ENCODE results near the gene EDAR.

The EDAR gene

DNA sequence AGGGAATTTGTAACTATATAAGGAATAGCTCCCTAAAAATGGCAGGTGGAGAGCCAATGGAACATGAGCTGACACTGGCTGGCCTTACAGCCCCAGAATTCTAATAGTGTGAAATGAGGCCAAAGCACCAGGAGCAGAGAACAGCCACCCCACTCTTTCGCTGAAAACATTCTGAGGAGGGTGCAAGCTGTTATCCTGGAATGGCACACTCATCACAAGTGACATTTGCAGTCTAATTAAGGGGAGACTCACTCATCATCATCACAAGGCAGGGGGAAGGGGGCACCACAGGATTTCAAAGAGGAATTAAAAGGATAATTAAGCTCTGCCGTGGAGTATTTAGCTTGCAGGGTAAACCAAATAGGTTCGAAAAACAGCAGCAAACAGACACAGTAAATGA lies 94.3 kb downstream of the EDAR start:
- no peak for DNase-seq (ENCODE audit: low read depth)
- no peak overlapping the region for H3K4me3 ChIP-seq (ENCODE audit: low read depth, low read length)

DNA sequence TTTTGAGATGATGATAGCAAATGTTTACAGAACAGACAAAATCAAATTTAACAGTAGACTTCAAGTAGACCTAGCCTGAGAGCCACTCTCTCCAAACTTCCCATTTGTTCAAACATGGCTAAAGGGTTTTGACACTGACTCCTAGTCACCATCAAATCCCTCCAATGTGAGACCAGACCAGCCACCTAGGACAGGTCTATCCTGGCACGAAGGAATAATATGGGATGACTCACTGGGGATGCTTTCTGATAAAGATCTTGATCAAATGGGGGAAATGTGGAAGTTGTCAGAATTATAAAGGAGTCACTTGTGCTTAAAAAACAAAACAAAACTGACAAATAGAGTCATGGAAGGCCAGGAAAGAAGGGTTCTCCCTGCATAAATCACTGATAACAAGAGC lies 95.7 kb downstream of the EDAR start:
- H3K4me3 ChIP-seq (ENCODE audit: low read depth, low read length): no peak overlapping the region
- DNase-seq (ENCODE audit: low read depth): no peak

DNA sequence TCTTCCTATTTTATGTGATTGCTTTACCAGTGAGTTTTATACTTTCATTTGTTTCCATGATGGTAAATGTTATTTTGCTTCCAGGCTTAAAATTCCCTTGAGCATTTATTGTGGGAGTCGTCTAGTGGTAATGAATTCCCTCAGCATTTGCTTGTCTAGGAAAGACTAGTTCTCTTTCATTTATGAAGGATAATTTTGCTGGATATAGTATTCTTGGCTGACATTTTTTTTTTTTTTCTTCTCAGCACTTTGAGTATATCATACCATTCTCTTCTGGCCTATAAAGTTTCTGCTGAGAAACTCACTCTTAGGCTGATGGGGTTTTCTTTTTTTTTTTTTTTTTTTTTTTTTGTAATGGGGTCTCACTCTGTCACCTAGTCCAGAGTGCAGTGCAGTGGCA lies 99.1 kb downstream of the EDAR start:
- H3K4me3 ChIP-seq (ENCODE audit: low read depth, low read length): no peak overlapping the region
- DNase-seq (ENCODE audit: low read depth): no peak

DNA sequence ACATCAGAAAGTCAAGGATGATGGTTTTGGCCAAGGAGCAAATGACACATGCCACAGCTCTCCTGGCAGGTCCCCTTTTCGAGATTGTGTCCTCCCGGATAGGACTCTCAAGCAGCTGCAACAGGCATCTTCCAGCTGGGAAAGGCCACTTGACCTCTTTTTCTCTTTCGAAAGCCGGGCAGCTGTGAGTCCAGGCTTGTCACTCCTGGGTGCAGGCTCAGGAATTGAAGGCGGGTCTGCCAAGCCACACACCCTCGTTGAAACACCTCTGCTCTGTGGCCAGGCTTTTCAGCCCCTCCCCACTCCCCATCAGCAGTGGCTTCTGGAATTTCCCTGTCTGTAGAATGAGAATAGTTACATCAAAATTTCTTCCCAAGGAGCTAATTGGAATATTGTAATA lies 104.4 kb downstream of the EDAR start:
- no peak for DNase-seq (ENCODE audit: low read depth)
- H3K4me3 ChIP-seq (ENCODE audit: low read depth, low read length): no peak overlapping the region

DNA sequence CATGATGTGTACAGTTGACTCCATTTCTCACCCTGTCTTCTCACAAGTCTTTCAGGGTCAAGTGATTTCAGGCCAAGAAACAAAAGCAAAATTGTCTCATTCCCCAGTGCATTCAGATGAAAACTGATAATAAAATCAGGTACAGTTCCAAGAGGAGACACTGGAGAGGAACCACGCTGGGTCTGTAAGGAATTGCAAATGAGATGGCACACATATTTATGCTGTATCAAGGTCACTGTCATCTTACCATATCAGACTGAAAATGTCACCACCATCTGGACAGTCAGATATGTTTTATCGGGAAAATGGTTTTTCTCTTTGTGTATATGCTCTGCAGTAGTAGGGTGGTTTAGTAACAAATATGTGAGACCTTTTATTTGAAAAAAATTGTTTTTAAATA lies 110.7 kb downstream of the EDAR start:
- DNase-seq (ENCODE audit: low read depth): no peak
- H3K4me3 ChIP-seq (ENCODE audit: low read depth, low read length): no peak overlapping the region

DNA sequence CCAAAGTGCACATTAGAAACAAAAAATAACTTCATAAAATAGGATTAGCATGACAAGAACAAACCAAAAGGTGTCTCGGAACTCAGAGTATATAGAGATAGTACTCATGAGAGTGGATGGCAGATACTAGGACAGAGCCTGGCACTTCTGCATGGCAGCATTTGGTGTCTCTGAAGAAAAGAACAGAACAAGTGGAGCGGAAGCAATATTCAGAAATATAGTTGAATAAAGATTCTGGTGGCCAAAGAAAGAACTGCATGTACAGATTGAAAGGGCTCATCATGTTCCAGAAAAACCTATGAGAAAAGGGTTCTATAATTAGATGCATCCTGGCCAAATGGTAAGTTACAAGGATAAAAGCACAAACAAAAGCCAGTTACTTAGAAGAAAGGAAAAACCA lies 111.5 kb downstream of the EDAR start:
- DNase-seq (ENCODE audit: low read depth): no peak
- H3K4me3 ChIP-seq (ENCODE audit: low read depth, low read length): no peak overlapping the region

DNA sequence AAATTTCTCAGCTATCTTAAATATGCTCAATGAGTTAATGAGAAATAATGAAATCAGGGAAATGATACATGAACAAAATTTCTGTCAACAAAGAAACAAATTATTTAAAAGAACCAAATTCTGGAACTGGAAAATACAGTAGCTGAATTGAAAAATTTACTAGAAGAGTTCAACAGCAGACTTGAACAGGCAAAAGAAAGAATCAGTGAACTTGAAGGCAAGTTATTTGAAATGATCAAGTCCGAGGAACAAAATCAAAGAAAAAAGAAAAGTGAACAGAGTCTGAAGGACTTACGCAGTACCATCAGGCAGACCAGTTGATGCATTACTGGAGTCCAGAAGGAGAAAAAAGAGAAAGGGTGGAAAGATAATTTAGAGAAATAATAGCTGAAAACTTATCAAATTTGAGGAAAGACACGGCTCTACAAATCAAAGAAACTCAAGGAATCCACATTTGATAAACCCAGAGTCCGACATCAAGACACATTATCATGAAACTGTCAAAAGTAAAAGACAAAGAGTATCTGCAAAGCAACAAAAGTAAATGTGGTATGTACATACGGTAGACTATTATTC lies 118.9 kb downstream of the EDAR start:
- DNase-seq (ENCODE audit: low read depth): no peak
- no peak overlapping the region for H3K4me3 ChIP-seq (ENCODE audit: low read depth, low read length)

DNA sequence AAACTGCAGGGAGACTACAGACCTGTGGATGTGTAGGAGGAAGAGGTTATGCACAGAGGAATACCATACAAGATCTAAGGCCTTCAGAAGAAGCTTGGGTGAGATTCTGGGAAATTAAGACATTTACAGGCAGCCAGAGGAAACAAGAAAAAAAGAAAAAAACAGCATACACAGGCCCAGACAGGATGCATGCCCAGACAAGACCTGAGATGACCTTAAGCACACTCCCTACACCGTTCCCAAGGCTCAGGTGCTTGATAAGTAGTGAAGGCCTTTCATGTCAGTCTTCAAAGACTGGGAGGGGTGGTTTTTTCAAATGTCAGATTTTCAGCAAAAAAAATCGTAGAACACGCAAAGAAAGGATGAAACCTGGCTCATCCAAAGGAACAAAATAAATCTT lies 119.5 kb downstream of the EDAR start:
- DNase-seq (ENCODE audit: low read depth): no peak

DNA sequence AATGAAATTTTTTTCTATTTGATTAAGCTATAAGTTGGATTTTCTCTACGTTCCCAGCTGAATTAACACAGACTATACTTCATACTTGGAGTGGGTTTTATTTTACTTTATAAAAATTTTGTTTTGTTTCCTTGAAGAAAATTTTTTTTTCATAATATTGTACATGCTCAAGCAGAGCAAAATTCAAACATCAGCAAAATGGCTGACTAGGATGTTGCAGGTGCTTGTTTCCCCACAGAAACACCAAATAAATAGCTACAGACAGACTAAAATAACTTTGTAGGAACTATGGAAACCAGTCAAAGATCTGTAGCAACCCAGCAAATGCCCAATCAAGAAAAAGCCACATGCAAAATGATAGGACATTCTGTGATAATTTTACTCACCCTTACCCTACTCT lies 120.1 kb downstream of the EDAR start:
- H3K4me3 ChIP-seq (ENCODE audit: low read depth, low read length): no peak overlapping the region
- no peak for DNase-seq (ENCODE audit: low read depth)

More for the DNA sequence above, 119.5 kb downstream of the EDAR start:
- H3K4me3 ChIP-seq (ENCODE audit: low read depth, low read length): no peak overlapping the region

DNA sequence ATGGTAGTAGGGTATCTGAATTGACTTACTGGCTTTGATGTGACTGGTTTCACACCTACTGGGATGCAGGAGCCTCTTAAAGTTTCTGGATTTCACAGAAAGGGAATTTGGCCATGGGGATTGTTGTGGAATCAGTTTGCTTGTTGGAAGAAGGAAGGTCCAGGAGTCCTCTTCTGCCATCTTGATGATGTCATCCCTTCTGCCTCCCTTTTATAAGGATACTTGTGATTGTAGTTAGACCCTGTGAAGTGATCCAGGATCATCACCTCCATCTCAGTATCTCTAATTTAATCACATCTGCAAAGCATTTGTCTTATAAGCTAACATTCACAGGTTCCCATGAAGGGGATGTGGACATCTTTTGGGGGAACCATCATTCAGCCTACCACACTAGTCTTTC lies 123.0 kb downstream of the EDAR start:
- DNase-seq (ENCODE audit: low read depth): no peak
- no peak overlapping the region for H3K4me3 ChIP-seq (ENCODE audit: low read depth, low read length)

DNA sequence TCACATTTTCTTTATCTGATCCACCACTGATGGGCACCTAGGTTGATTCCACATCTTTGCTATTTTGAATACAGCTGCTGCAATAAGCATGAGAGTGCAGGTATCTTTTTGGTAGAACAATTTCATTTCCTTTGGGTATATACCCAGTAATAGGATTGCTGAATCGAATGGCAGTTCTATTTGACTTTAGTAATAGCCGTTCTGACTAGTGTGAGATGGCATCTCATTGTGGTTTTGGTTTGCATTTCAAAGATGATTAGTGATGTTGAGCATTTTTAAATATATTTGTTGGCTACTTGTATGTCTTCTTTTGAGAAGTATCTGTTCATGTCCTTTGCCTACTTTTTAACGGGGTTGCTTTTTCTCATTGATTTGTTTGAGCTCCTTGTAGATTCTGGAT lies 130.1 kb downstream of the EDAR start:
- DNase-seq (ENCODE audit: low read depth): no peak
- no peak overlapping the region for H3K4me3 ChIP-seq (ENCODE audit: low read depth, low read length)

DNA sequence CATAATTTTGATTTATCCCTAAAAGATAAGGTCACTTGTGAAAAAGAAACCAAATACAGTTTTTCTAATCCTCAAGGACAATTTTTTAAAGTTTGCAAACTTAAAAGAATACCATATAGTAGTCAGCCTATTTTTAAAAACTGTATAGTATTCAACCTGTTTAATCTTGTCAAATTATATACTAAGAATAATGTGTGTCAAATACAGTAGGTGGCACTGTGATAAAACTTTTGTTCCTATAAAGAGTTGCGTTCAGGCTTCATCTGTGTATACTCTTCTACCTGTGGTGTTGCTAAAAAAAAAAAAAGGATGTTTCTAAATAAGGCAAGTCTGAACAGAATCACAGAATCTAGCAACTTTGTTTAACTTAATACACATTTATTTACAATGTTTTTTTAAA lies 133.8 kb downstream of the EDAR start:
- DNase-seq (ENCODE audit: low read depth): no peak

DNA sequence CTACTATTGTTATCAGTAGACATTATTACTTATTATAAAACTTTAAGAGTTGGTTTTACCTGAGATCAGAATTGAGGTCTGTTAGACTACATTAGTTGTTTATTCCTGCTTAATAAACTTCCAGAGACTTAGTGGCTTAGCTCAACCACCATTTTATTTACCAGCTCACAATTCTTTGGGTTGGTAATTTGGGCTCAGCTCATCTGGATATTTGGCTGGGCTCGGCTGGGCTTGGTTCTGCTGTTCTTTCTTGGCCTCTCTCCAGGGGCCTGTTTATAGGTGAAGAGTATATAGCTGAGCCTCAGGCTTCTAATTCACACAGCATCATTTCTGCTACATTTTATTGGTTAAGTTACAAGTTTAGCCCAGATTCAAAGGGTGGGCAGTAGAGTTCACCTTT lies 134.5 kb downstream of the EDAR start:
- no peak overlapping the region for H3K4me3 ChIP-seq (ENCODE audit: low read depth, low read length)
- no peak for DNase-seq (ENCODE audit: low read depth)

More for the DNA sequence above, 133.8 kb downstream of the EDAR start:
- H3K4me3 ChIP-seq (ENCODE audit: low read depth, low read length): no peak overlapping the region

DNA sequence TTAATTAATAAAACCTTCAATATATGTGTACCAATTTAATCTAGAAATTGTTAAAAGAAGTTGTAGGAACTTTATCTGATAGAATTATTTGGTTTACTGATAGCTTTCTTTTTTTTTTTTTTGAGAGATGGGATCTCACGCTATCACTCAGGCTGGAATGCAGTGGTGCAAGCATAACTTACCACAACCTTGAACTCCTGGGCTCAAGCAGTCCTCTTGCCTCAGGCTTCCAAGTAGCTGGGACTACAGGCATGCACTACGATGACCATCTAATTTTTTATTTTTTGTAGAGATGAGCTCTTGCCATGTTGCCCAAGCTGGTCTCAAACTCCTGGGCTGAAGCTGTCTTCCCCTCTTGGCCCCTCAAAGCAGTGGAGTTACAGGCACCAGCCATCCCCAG lies 135.6 kb downstream of the EDAR start:
- no peak for DNase-seq (ENCODE audit: low read depth)
- no peak overlapping the region for H3K4me3 ChIP-seq (ENCODE audit: low read depth, low read length)

DNA sequence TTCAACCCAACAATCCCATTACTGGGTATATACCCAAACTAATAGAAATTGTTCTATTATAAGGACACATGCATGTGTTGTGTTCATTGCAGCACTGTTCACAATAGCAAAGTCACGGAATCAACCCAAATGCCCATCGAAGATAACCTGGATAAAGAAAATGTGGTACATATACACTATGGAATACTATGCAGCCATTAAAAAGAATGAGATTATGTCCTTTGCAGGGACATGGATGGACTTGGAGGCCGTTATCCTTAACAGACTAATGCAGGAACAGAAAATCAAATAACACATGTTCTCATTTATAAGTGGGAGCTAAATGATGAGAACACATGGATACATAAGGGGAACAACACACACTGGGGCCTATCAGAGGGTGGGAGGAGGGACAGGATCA lies 136.6 kb downstream of the EDAR start:
- H3K4me3 ChIP-seq (ENCODE audit: low read depth, low read length): no peak overlapping the region
- no peak for DNase-seq (ENCODE audit: low read depth)

DNA sequence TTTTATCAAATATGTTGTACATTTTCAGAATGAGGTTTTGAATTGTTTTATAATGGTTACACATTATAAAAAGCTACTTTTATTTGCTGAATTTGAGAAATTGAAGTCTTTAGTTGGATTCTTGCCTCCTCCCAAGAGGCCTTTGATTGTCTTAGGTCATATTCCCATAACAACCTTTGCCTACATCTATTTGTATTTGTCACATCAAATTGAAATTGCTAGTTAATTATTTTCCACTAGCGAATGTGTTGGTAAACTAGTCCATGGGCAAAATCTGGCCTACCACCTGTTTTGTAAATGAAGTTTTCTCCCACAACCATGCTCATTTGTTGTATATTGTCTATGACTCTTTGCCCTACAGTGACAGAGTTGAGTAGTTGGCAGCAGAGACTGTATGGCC lies 142.0 kb downstream of the EDAR start:
- no peak overlapping the region for H3K4me3 ChIP-seq (ENCODE audit: low read depth, low read length)

DNA sequence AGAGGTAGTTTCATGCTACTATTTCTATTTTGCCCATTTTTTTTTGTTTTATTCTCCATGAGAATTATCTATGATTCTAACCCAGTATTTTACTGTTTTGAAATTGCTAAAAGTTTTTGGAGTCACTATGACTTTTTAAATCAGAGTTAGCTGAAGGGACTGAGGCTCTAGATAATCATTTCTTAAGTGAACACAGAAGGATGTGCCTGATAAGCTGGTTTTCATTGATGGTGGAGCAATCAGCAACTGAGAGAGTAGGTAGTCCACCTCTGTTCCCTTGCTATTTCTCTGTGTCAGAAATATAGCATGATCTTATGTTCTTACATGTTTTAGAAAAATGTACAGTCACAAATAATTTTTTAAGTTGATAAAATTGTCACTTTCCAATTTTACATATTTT lies 143.1 kb downstream of the EDAR start:
- DNase-seq (ENCODE audit: low read depth): no peak

More for the DNA sequence above, 142.0 kb downstream of the EDAR start:
- DNase-seq (ENCODE audit: low read depth): no peak

More for the DNA sequence above, 143.1 kb downstream of the EDAR start:
- H3K4me3 ChIP-seq (ENCODE audit: low read depth, low read length): no peak overlapping the region

All from skeletal muscle cell (primary cell).